K562 (cell line): ENCODE results near the gene ARL8A. TPM values are rescaled to one million over a fixed set of nuclear protein-coding genes. Genes with fewer than 3 reads are reported as not detected.

ENCODE experiments used
- ADNP ChIP-seq: fragments of 200-800 bp; sonication (Bioruptor generic); IDR thresholded peaks from 2 replicates; pipeline ENCODE4 v1.6.1; 2016; ENCODE audit warnings: missing genetic modification characterization, missing compliant biosample characterization
- CHCHD3 ChIP-seq: fragments of 250-450 bp; sonication (Bioruptor Pico); IDR thresholded peaks from 2 replicates; pipeline ENCODE4 v2.1.2; 2022; ENCODE audit warnings: mild to moderate bottlenecking
- ELK1 ChIP-seq: sonication (generic); formaldehyde crosslinking; IDR thresholded peaks from 2 replicates; pipeline ENCODE4 v1.8.1; 2022; ENCODE audit warnings: missing genetic modification reagents
- ESRRA ChIP-seq: fragments of 450-650 bp; IDR thresholded peaks from 2 replicates; pipeline ENCODE4 v1.6.1; 2014; ENCODE audit warnings: low read depth, mild to moderate bottlenecking, moderate library complexity, borderline replicate concordance
- GATAD2A ChIP-seq: fragments of 450-650 bp; IDR thresholded peaks from 2 replicates; pipeline ENCODE4 v1.6.1; 2017
- HOXB6 ChIP-seq: fragments of 250-450 bp; sonication (Bioruptor Pico); IDR thresholded peaks from 2 replicates; pipeline ENCODE4 v1.5.1; 2022; ENCODE audit warnings: mild to moderate bottlenecking, borderline replicate concordance
- MAZ ChIP-seq, 2 experiments: fragments of 450-650 bp in 1 of 2; sonication (generic) in 1 of 2; formaldehyde crosslinking; IDR thresholded peaks in 1 of 2; conservative IDR thresholded peaks in 1 of 2; 2 replicates each; pipeline versions ENCODE4 v1.4.0 to v1.5.0; 2020; ENCODE audit warnings: mild to moderate bottlenecking in 1 of 2, missing genetic modification reagents in 1 of 2
- MLX ChIP-seq, 2 experiments: fragments of 450-650 bp in 1 of 2; sonication (generic) in 1 of 2; formaldehyde crosslinking; conservative IDR thresholded peaks; 2 replicates each; pipeline versions ENCODE4 v1.4.0 to v1.8.1; 2020 to 2022; ENCODE audit warnings: mild to moderate bottlenecking in 1 of 2, missing genetic modification reagents in 1 of 2
- NCOA1 ChIP-seq: fragments of 450-650 bp; IDR thresholded peaks from 2 replicates; pipeline ENCODE4 v1.6.1; 2016; ENCODE audit warnings: low read depth
- RB1 ChIP-seq: fragments of 450-650 bp; IDR thresholded peaks from 2 replicates; pipeline ENCODE4 v1.6.1; 2017; ENCODE audit warnings: low read depth, mild to moderate bottlenecking
- SLC30A9 ChIP-seq: fragments of 250-450 bp; sonication (Bioruptor Pico); IDR thresholded peaks from 2 replicates; pipeline ENCODE4 v1.8.0; 2022; ENCODE audit warnings: mild to moderate bottlenecking, moderate library complexity
- STAT5A ChIP-seq: IDR thresholded peaks from 2 replicates; pipeline ENCODE4 v1.6.1; 2012; ENCODE audit warnings: low read length, inconsistent platforms, borderline replicate concordance
- ZKSCAN8 ChIP-seq: fragments of 200-800 bp; sonication (Bioruptor generic); IDR thresholded peaks from 2 replicates; pipeline ENCODE4 v1.6.1; 2016; ENCODE audit warnings: missing genetic modification characterization, missing compliant biosample characterization
- ZNF174 ChIP-seq: fragments of 250-450 bp; sonication (Bioruptor Pico); IDR thresholded peaks from 2 replicates; pipeline ENCODE4 v1.4.0; 2020; ENCODE audit warnings: mild to moderate bottlenecking
- polyA plus RNA-seq, 8 experiments: library from polyadenylated mRNA; depleted of rRNA in 4 of 8; stranded (reverse) in 5 of 8; unstranded in 3 of 8; fragments of >200 nt; fragmentation: Nextera tagmentation in 2 of 8; fragmentation: Illumina TruSeq in 1 of 8; extraction: Ambion mirVana in 2 of 8; extraction: Trizol in 1 of 8; gene quantifications; 2 replicates each; pipeline versions ENCODE4 v1.2.1 to v1.2.3, GENCODE V29; 2011 to 2014; ENCODE audit warnings: inconsistent platforms in 1 of 8, missing spikeins in 1 of 8
- total RNA-seq, 7 experiments: library from RNA; depleted of rRNA in 6 of 7; stranded (reverse); fragments of >200 nt in 6 of 7; fragmentation: Illumina TruSeq in 2 of 7; extraction: Trizol in 2 of 7; gene quantifications; 2 replicates each; pipeline versions ENCODE4 v1.2.1 to v1.2.3, GENCODE V29; 2011 to 2021; ENCODE audit warnings: low replicate concordance in 1 of 7
- TF ChIP-seq, protein P1 (sequence below): sonication (generic); formaldehyde crosslinking; IDR thresholded peaks from 2 replicates; pipeline ENCODE4 v1.8.0; 2022; ENCODE audit warnings: mild to moderate bottlenecking, low read depth, missing genetic modification reagents
- TF ChIP-seq, protein P2 (sequence below): sonication (generic); formaldehyde crosslinking; IDR thresholded peaks from 2 replicates; pipeline ENCODE4 v1.8.1; 2023; ENCODE audit warnings: mild to moderate bottlenecking, missing genetic modification reagents
- TF ChIP-seq, protein P3 (sequence below): fragments of 450-650 bp; IDR thresholded peaks from 2 replicates; pipeline ENCODE4 v1.7.0; 2016; ENCODE audit warnings: borderline replicate concordance
- TF ChIP-seq, protein P4 (sequence below): fragments of 250-450 bp; sonication (Bioruptor Pico); IDR thresholded peaks from 2 replicates; pipeline ENCODE4 v1.5.0; 2020; ENCODE audit warnings: mild to moderate bottlenecking, borderline replicate concordance

ARL8A gene
- total and polyA plus RNA-seq, 9 of the 15 experiments (the other 6 are each of a cell fraction or from before 2014, with no cell fraction given), result 0.17 to 27.3 (median 15.6) TPM

DNA sequence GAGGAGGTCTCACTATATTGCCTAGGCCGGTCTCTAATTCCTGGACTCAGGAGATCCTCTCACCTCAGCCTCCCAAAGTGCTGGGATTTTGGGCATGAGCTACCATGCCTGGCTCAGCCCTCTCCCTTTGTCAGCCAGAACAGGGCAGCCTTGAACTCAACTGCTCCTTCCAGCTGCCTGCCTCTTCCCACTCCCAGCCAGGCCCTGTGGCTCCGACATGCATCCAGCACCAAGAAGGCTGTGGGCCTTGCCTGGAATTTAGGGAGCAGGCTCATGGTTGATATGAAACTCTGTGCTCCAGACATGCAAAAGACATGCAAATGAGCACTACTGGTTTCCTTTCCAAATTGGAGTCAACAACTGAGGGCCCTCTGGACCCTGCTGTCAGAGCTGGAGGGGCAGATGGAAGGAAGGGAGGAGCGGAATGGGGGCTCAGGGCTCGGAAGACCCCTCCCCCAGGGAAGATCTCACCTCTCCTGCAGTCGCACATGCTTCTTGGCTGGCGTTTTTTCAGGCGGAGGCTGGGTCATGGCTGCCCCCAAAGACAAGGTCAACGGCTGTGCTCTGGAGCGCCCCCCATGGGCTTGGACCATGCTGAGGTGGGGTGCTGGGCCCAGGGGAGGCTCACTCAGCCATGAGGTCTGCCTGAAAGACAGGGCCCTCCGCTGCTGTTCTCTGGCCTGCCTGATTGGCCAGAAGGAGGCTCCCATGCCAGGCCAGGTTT lies 14.4 kb upstream of the ARL8A start (continued):
- TF ChIP-seq ZKSCAN8 (CRISPR knock-in tag) (no peak), ZNF174 (CRISPR knock-in tag) (no peak), ELK1 (CRISPR knock-in tag) (no peak), MLX (CRISPR knock-in tag; conservative IDR thresholded peaks at IDR 0.05) (no peak), SLC30A9 (CRISPR knock-in tag) (no peak), RB1 (0 out of 2 replicates have a peak, but pooled peaks have one; percentile 38), NCOA1 (0 out of 2 replicates have a peak, but pooled peaks have one; percentile 16), ESRRA (peak; percentile 99), HOXB6 (CRISPR knock-in tag) (no peak), CHCHD3 (CRISPR knock-in tag) (no peak), MAZ (CRISPR knock-in tag; conservative IDR thresholded peaks at IDR 0.05 in 1 of 2, IDR thresholded peaks at IDR 0.05 in 1 of 2) (peak; percentile 74 to 87), GATAD2A (0 out of 2 replicates have a peak, but pooled peaks have one; percentile 67), ADNP (tag) (no peak), STAT5A (no peak)
- TF ChIP-seq, protein P1, sequence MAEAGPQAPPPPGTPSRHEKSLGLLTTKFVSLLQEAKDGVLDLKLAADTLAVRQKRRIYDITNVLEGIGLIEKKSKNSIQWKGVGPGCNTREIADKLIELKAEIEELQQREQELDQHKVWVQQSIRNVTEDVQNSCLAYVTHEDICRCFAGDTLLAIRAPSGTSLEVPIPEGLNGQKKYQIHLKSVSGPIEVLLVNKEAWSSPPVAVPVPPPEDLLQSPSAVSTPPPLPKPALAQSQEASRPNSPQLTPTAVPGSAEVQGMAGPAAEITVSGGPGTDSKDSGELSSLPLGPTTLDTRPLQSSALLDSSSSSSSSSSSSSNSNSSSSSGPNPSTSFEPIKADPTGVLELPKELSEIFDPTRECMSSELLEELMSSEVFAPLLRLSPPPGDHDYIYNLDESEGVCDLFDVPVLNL, result no peak; the same call in 1 of the 2 replicates
- TF ChIP-seq, protein P2, sequence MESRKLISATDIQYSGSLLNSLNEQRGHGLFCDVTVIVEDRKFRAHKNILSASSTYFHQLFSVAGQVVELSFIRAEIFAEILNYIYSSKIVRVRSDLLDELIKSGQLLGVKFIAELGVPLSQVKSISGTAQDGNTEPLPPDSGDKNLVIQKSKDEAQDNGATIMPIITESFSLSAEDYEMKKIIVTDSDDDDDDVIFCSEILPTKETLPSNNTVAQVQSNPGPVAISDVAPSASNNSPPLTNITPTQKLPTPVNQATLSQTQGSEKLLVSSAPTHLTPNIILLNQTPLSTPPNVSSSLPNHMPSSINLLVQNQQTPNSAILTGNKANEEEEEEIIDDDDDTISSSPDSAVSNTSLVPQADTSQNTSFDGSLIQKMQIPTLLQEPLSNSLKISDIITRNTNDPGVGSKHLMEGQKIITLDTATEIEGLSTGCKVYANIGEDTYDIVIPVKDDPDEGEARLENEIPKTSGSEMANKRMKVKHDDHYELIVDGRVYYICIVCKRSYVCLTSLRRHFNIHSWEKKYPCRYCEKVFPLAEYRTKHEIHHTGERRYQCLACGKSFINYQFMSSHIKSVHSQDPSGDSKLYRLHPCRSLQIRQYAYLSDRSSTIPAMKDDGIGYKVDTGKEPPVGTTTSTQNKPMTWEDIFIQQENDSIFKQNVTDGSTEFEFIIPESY, result no peak
- TF ChIP-seq, protein P3, sequence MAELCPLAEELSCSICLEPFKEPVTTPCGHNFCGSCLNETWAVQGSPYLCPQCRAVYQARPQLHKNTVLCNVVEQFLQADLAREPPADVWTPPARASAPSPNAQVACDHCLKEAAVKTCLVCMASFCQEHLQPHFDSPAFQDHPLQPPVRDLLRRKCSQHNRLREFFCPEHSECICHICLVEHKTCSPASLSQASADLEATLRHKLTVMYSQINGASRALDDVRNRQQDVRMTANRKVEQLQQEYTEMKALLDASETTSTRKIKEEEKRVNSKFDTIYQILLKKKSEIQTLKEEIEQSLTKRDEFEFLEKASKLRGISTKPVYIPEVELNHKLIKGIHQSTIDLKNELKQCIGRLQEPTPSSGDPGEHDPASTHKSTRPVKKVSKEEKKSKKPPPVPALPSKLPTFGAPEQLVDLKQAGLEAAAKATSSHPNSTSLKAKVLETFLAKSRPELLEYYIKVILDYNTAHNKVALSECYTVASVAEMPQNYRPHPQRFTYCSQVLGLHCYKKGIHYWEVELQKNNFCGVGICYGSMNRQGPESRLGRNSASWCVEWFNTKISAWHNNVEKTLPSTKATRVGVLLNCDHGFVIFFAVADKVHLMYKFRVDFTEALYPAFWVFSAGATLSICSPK, result no peak
- TF ChIP-seq, protein P4, sequence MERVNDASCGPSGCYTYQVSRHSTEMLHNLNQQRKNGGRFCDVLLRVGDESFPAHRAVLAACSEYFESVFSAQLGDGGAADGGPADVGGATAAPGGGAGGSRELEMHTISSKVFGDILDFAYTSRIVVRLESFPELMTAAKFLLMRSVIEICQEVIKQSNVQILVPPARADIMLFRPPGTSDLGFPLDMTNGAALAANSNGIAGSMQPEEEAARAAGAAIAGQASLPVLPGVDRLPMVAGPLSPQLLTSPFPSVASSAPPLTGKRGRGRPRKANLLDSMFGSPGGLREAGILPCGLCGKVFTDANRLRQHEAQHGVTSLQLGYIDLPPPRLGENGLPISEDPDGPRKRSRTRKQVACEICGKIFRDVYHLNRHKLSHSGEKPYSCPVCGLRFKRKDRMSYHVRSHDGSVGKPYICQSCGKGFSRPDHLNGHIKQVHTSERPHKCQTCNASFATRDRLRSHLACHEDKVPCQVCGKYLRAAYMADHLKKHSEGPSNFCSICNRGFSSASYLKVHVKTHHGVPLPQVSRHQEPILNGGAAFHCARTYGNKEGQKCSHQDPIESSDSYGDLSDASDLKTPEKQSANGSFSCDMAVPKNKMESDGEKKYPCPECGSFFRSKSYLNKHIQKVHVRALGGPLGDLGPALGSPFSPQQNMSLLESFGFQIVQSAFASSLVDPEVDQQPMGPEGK (CRISPR knock-in tag), result 0 out of 2 replicates have a peak, but pooled peaks have one; percentile 8
